IPS-20b (cell line): Measurements from ENCODE around the gene CABLES1.

Experiments
- H3K27ac ChIP-seq: one replicate; pipeline ENCODE4 v1.5.1; 2013; ENCODE audit warnings: low read length
- H3K27me3 ChIP-seq: 2 replicates; pipeline ENCODE4 v1.6.1; 2013; ENCODE audit warnings: mild to moderate bottlenecking, low read length, inconsistent platforms; ENCODE audit not compliant: insufficient read depth
- H3K36me3 ChIP-seq: 2 replicates; pipeline ENCODE4 v1.6.1; 2013; ENCODE audit warnings: low read depth, mild to moderate bottlenecking, inconsistent platforms, low read length, moderate library complexity; ENCODE audit not compliant: insufficient read depth
- H3K4me1 ChIP-seq: 2 replicates; pipeline ENCODE4 v1.6.1; 2013; ENCODE audit warnings: mild to moderate bottlenecking, control low read depth, inconsistent platforms, low read length, moderate library complexity; ENCODE audit not compliant: insufficient read depth
- H3K4me3 ChIP-seq: 2 replicates; pipeline ENCODE4 v1.5.1; 2013; ENCODE audit warnings: mild to moderate bottlenecking, low read length, inconsistent platforms
- H3K9ac ChIP-seq: 2 replicates; pipeline ENCODE4 v1.6.1; 2013; ENCODE audit warnings: low read depth, mild to moderate bottlenecking, inconsistent platforms, low read length, moderate library complexity
- H3K9me3 ChIP-seq: 2 replicates; pipeline ENCODE4 v1.6.1; 2013; ENCODE audit warnings: mild to moderate bottlenecking, low read depth, low read length, inconsistent platforms; ENCODE audit not compliant: insufficient read depth

The CABLES1 gene

GRCh38 chr18:23243178-23243577 is 107.9 kb downstream of the CABLES1 start:
- H3K4me3 ChIP-seq = no peak overlapping the region
- H3K27me3 ChIP-seq = no peaks in the 10 kb centered on the region
- H3K4me1 ChIP-seq = 0 out of 2 replicates have a peak, but pooled peaks cover 11% of the 10 kb centered on the region
- no peak overlapping the region for H3K9ac ChIP-seq
- no peaks in the 10 kb centered on the region for H3K9me3 ChIP-seq
- peaks cover 19% of the 10 kb centered on the region for H3K36me3 ChIP-seq
- H3K27ac ChIP-seq = no peak overlapping the region

GRCh38 chr18:23243816-23244215 is 108.5 kb downstream of the CABLES1 start:
- H3K27ac ChIP-seq = no peak overlapping the region

DNA sequence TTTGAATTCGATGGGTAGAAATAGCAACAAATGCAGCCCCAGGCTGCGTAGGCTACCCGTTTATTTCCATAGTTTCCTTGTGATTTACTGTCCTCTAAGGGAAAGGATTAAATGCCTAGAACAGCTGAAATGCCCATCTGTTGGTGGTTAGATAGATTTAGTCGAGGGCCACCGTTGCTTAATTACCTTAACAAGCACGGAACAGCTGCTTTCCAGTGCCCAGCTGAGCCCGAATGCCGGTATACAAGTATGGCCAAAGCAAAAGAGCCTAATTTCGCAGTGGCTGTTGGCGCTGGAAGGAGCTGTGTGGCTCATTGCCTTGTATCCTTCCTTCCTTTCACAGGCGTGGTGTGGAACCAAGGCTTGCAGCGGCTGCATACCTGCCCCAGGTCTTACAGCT is 109.1 kb downstream of the CABLES1 start:
- no peak overlapping the region for H3K4me3 ChIP-seq
- H3K27me3 ChIP-seq = no peaks in the 10 kb centered on the region
- peaks cover 21% of the 10 kb centered on the region for H3K36me3 ChIP-seq
- H3K4me1 ChIP-seq = 0 out of 2 replicates have a peak, but pooled peaks cover 4% of the 10 kb centered on the region
- H3K9me3 ChIP-seq = peaks cover 9% of the 10 kb centered on the region; the same call in 1 of the 2 replicates
- H3K27ac ChIP-seq = no peak overlapping the region
- no peak overlapping the region for H3K9ac ChIP-seq

More at GRCh38 chr18:23243816-23244215, 108.5 kb downstream of the CABLES1 start:
- Histone ChIP-seq H3K9ac (no peak overlapping the region), H3K4me3 (no peak overlapping the region), H3K9me3 (0 out of 2 replicates have a peak, but pooled peaks cover 3% of the 10 kb centered on the region), H3K27me3 (no peaks in the 10 kb centered on the region), H3K4me1 (0 out of 2 replicates have a peak, but pooled peaks cover 9% of the 10 kb centered on the region), H3K36me3 (peaks cover 17% of the 10 kb centered on the region)

DNA sequence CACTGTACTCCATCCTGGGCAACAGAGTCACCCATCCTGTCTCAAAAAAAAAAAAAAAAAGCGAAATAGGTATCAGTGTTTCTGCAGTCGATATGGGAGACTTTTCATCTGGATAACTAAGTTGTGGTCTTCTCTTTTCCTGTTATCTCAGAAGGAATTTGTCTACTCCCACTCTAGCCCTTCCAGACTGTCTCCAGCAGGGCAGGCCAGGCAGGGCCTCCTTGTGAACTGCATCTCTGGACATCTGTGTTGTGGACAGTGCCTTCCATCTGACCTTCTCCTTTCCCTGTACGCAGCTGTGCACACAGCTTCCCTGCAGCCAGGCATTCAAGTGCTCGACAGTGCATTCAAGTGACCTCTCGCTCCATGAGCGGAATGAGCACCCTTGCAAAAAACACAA is 110.2 kb downstream of the CABLES1 start:
- H3K27me3 ChIP-seq = no peaks in the 10 kb centered on the region
- 0 out of 2 replicates have a peak, but pooled peaks cover 4% of the 10 kb centered on the region for H3K4me1 ChIP-seq
- no peak overlapping the region for H3K27ac ChIP-seq
- H3K4me3 ChIP-seq = no peak overlapping the region
- H3K9me3 ChIP-seq = peaks cover 10% of the 10 kb centered on the region; the same call in 1 of the 2 replicates
- peaks cover 26% of the 10 kb centered on the region for H3K36me3 ChIP-seq
- no peak overlapping the region for H3K9ac ChIP-seq

- Histone ChIP-seq H3K9ac (no peak overlapping the region), H3K27me3 (no peaks in the 10 kb centered on the region), H3K27ac (no peak overlapping the region), H3K4me1 (0 out of 2 replicates have a peak, but pooled peaks cover 2% of the 10 kb centered on the region), H3K36me3 (peaks cover 27% of the 10 kb centered on the region), H3K9me3 (peaks cover 10% of the 10 kb centered on the region; the same call in 1 of the 2 replicates), H3K4me3 (no peak overlapping the region)
Observed at GRCh38 chr18:23247331-23247730, 112.0 kb downstream of the CABLES1 start.

GRCh38 chr18:23247896-23248295 is 112.6 kb downstream of the CABLES1 start:
- Histone ChIP-seq H3K36me3 (peaks cover 33% of the 10 kb centered on the region), H3K9me3 (peaks cover 10% of the 10 kb centered on the region; the same call in 1 of the 2 replicates), H3K27ac (no peak overlapping the region), H3K4me3 (no peak overlapping the region), H3K4me1 (no peaks in the 10 kb centered on the region), H3K27me3 (no peaks in the 10 kb centered on the region), H3K9ac (no peak overlapping the region)

GRCh38 chr18:23248826-23249225 is 113.5 kb downstream of the CABLES1 start:
- peaks cover 10% of the 10 kb centered on the region; the same call in 1 of the 2 replicates for H3K9me3 ChIP-seq
- H3K36me3 ChIP-seq = peaks cover 42% of the 10 kb centered on the region
- no peaks in the 10 kb centered on the region for H3K4me1 ChIP-seq
- no peak overlapping the region for H3K27ac ChIP-seq
- no peak overlapping the region for H3K4me3 ChIP-seq
- no peak overlapping the region for H3K9ac ChIP-seq
- no peaks in the 10 kb centered on the region for H3K27me3 ChIP-seq

GRCh38 chr18:23249348-23249747 is 114.1 kb downstream of the CABLES1 start:
- Histone ChIP-seq H3K36me3 (peaks cover 47% of the 10 kb centered on the region), H3K9me3 (peaks cover 10% of the 10 kb centered on the region; the same call in 1 of the 2 replicates), H3K4me3 (no peak overlapping the region), H3K9ac (no peak overlapping the region), H3K4me1 (no peaks in the 10 kb centered on the region), H3K27ac (no peak overlapping the region), H3K27me3 (no peaks in the 10 kb centered on the region)

GRCh38 chr18:23250893-23251656 is 115.8 kb downstream of the CABLES1 start:
- no peak overlapping the region for H3K27ac ChIP-seq
- no peaks in the 10 kb centered on the region for H3K4me1 ChIP-seq
- H3K36me3 ChIP-seq = peaks cover 62% of the 10 kb centered on the region
- H3K9ac ChIP-seq = no peak overlapping the region
- peaks cover 10% of the 10 kb centered on the region; the same call in 1 of the 2 replicates for H3K9me3 ChIP-seq
- H3K27me3 ChIP-seq = no peaks in the 10 kb centered on the region
- no peak overlapping the region for H3K4me3 ChIP-seq

- Histone ChIP-seq H3K9ac (no peak overlapping the region), H3K27me3 (no peaks in the 10 kb centered on the region), H3K27ac (no peak overlapping the region), H3K36me3 (peaks cover 72% of the 10 kb centered on the region), H3K9me3 (peaks cover 9% of the 10 kb centered on the region; the same call in 1 of the 2 replicates), H3K4me1 (peaks cover 1% of the 10 kb centered on the region), H3K4me3 (no peak overlapping the region)
Observed at GRCh38 chr18:23253630-23254029, 118.3 kb downstream of the CABLES1 start.

DNA sequence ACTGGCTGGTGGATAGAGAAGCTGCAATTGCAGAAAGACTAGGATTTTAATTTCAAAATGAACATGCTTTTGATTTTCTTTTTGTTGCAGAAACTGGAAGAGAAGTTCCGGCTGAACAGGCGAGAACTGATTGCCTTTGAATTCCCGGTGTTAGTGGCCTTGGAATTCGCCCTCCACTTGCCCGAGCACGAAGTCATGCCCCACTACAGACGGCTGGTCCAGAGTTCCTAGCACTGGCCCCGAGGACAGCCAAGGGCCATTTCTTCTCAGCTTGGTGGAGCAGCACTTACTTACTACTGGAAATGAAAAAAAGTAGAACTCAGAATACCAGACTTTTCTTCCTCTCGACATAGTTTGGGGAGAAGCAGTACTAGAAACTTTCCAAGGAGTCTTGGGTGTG is 121.9 kb downstream of the CABLES1 start:
- Histone ChIP-seq H3K27ac (no peak overlapping the region), H3K36me3 (peaks cover 65% of the 10 kb centered on the region), H3K9me3 (no peaks in the 10 kb centered on the region), H3K4me3 (no peak overlapping the region), H3K9ac (no peak overlapping the region), H3K4me1 (peaks cover 19% of the 10 kb centered on the region), H3K27me3 (no peaks in the 10 kb centered on the region)
